Pancreas (tissue), 10 donors: ENCODE results near the gene ZFYVE16. TPM values are rescaled to one million over a fixed set of nuclear protein-coding genes. Genes with fewer than 3 reads are reported as not detected.
"Not testable (repeated sequence)": the region's sequence is repeated elsewhere in the genome, so short reads cannot be mapped to it uniquely, and the experiment has no call there.

Experiments
- ATAC-seq, 4 donors: fragments of 200-7000 bp; cut with Tn5 transposase; one replicate each; pipeline versions ENCODE4 v1.8.0 to v1.9.1; 2020; ENCODE audit warnings: mild to moderate bottlenecking in 4 of 4, moderate library complexity in 4 of 4
- DNase-seq, 6 donors: peaks; one replicate each; pipeline ENCODE4 v3.0.0-alpha.2; 2020
- FAIRE-seq: peaks from 2 replicates; lab custom pipeline; 2012; peaks lifted over from hg19 to GRCh38; lab: Jason Lieb, UNC
- H3K27ac ChIP-seq, 4 donors: fragments of 200-600 bp; sonication (generic); 1 replicate in 3 of 4; 2 replicates in 1 of 4; pipeline versions ENCODE4 v1.5.0 to v1.8.0; 2020
- H3K27me3 ChIP-seq, 4 donors: fragments of 200-600 bp; one replicate each; pipeline ENCODE4 v1.8.0; 2021
- H3K36me3 ChIP-seq, 3 donors: fragments of 200-600 bp; sonication (generic) in 1 of 3; one replicate each; pipeline versions ENCODE4 v1.5.0 to v1.8.0; 2020 to 2021
- H3K4me1 ChIP-seq, 3 donors: fragments of 200-600 bp; one replicate each; pipeline ENCODE4 v1.8.0; 2021
- H3K4me3 ChIP-seq, 4 donors: fragments of 200-600 bp; sonication (generic) in 2 of 4; one replicate each; pipeline versions ENCODE4 v1.5.0 to v1.8.0; 2020 to 2021
- H3K9me3 ChIP-seq, 4 donors: fragments of 200-600 bp; one replicate each; pipeline ENCODE4 v1.8.0; 2021
- CTCF ChIP-seq, 4 donors: fragments of 200-600 bp; sonication (generic) in 3 of 4; IDR thresholded peaks; one replicate each; pipeline versions ENCODE4 v1.5.0 to v1.8.0; 2021; ENCODE audit warnings: antibody characterized with exemption in 4 of 4
- WGBS, 2 donors: extraction: QIAGEN DNeasy Blood & Tissue Kit; methylation state at CpG; one replicate each; pipeline ENCODE4 v1.1.7; 2013; 5-methylcytosine and 5-hydroxymethylcytosine counted together
- intact Hi-C, 3 donors: fragments of 100-400 bp; cut with DNase I; formaldehyde crosslinking; loops; one replicate each; pipeline versions ENCODE4 v1.11.1 to v1.14.2; 2022
- polyA plus RNA-seq, 2 donors: library from polyadenylated mRNA; stranded (reverse); fragments of 200-250 nt; gene quantifications; one replicate each; pipeline ENCODE4 v1.2.3, GENCODE V29; 2013
- total RNA-seq, 6 donors: library from RNA; stranded (reverse); fragmentation: NEBNext Ultra II Directional in 4 of 6; extraction: Animal tissue kit (Norgen Biotek cat#: 25700) in 4 of 6; gene quantifications; one replicate each; pipeline versions ENCODE4 v1.2.1 to v1.2.4, GENCODE V29; 2021 to 2023
- donor health status: healthy with polysubstance abuse.
- donor health status: DM: no; HTN: no; CAD: no; lungs with moderate emphysema.
- donor health status: DM: no; HTN: no; CAD: no.
- donor health status: control.
- donor health status: control.
- donor health status: Bipolar disorder and iron deficiency.
- donor health status: DM: yes; HTN: yes; CAD: no.
- donor health status: DM: no; HTN: no; CAD: no.
- donor health status: DM: no; HTN: no; CAD: no.
- donor health status: DM: yes; HTN: yes; CAD: no.

ZFYVE16 gene
- total and polyA plus RNA-seq, 8 donors: 6.3 to 22.6 (median 8.7) TPM

- no peak overlapping the region for H3K4me3 ChIP-seq
- no peak for TF ChIP-seq CTCF (IDR thresholded peaks at IDR 0.05)
- no peaks in the 10 kb centered on the region for H3K27me3 ChIP-seq
- FAIRE-seq (no peak), ATAC-seq (no peak), DNase-seq (no peak)
- no peak overlapping the region for H3K27ac ChIP-seq
- H3K36me3 ChIP-seq: peaks cover 0 to 7% (median 0%) of the 10 kb centered on the region in 3 donors
- H3K4me1 ChIP-seq: peaks cover 0 to 13% (median 0%) of the 10 kb centered on the region in 3 donors
- no peaks in the 10 kb centered on the region for H3K9me3 ChIP-seq
- 99% methylated on average over 4 of the region's 4 CpGs for WGBS, 2 donors
- intact Hi-C loops: no loop called here
Measured at GRCh38 chr5:80463269-80463668, 55.4 kb downstream of the ZFYVE16 start.

GRCh38 chr5:80466669-80467485 is 59.0 kb downstream of the ZFYVE16 start:
- FAIRE-seq (no peak), ATAC-seq (peak; percentile 67 to 87 (median 84)), DNase-seq (no peak)
- H3K36me3 ChIP-seq: no peaks in the 10 kb centered on the region
- H3K4me3 ChIP-seq: no peak overlapping the region
- peaks cover 0 to 13% (median 0%) of the 10 kb centered on the region in 3 donors for H3K4me1 ChIP-seq
- H3K27me3 ChIP-seq: no peaks in the 10 kb centered on the region
- TF ChIP-seq CTCF (IDR thresholded peaks at IDR 0.05): no peak
- WGBS, 2 donors: 59 to 60% methylated on average over 4 of the region's 4 CpGs
- H3K27ac ChIP-seq: peak overlapping the region in 2 of 4 donors; percentile 12 to 45
- intact Hi-C loops: no loop called here
- H3K9me3 ChIP-seq: no peaks in the 10 kb centered on the region

- FAIRE-seq: no peak
- no peak for TF ChIP-seq CTCF (IDR thresholded peaks at IDR 0.05)
Measured at GRCh38 chr5:80468131-80468530, 60.3 kb downstream of the ZFYVE16 start.

GRCh38 chr5:80470631-80471030 is 62.8 kb downstream of the ZFYVE16 start:
- ATAC-seq, DNase-seq, intact Hi-C loops, H3K9me3 ChIP-seq, FAIRE-seq, H3K4me3 ChIP-seq, H3K27ac ChIP-seq, H3K27me3 ChIP-seq: not testable (repeated sequence)
- Histone ChIP-seq H3K36me3 (peaks cover 0 to 15% (median 3%) of the 10 kb centered on the region in 3 donors), H3K4me1 (peaks cover 0 to 13% (median 0%) of the 10 kb centered on the region in 3 donors)
- WGBS, 2 donors: 100% methylated on average over 1 to 2 of the region's 2 CpGs

More at GRCh38 chr5:80468131-80468530, 60.3 kb downstream of the ZFYVE16 start:
- no peaks in the 10 kb centered on the region for H3K36me3 ChIP-seq
- peaks cover 0 to 13% (median 0%) of the 10 kb centered on the region in 3 donors for H3K4me1 ChIP-seq
- 92 to 100% methylated on average over 1 of the region's 1 CpG for WGBS, 2 donors
- H3K27ac ChIP-seq: no peak overlapping the region
- intact Hi-C loops: no loop called here
- no peak for ATAC-seq
- no peaks in the 10 kb centered on the region for H3K27me3 ChIP-seq
- no peaks in the 10 kb centered on the region for H3K9me3 ChIP-seq
- no peak for DNase-seq
- H3K4me3 ChIP-seq: no peak overlapping the region

- no peak overlapping the region for H3K4me3 ChIP-seq
Measured at GRCh38 chr5:80474929-80475328, 67.1 kb downstream of the ZFYVE16 start.

More at GRCh38 chr5:80474929-80475328, 67.1 kb downstream of the ZFYVE16 start:
- H3K4me1 ChIP-seq: no peaks in the 10 kb centered on the region
- H3K27me3 ChIP-seq: no peaks in the 10 kb centered on the region
- no peak for ATAC-seq
- H3K36me3 ChIP-seq: peaks cover 0 to 15% (median 3%) of the 10 kb centered on the region in 3 donors
- no peak for DNase-seq
- no peaks in the 10 kb centered on the region for H3K9me3 ChIP-seq
- no peak overlapping the region for H3K27ac ChIP-seq
- 97 to 98% methylated on average over 2 of the region's 2 CpGs for WGBS, 2 donors
- intact Hi-C loops: no loop called here
- no peak for TF ChIP-seq CTCF (IDR thresholded peaks at IDR 0.05)
- FAIRE-seq: no peak
